Measurements from ENCODE around the gene TJP3.

Gene TJP3

GRCh38 chr19:3783660-3784584 lies 75.7 kb downstream of the TJP3 start:
- DNase-seq (ENCODE audit: low read depth), result no peak

DNA sequence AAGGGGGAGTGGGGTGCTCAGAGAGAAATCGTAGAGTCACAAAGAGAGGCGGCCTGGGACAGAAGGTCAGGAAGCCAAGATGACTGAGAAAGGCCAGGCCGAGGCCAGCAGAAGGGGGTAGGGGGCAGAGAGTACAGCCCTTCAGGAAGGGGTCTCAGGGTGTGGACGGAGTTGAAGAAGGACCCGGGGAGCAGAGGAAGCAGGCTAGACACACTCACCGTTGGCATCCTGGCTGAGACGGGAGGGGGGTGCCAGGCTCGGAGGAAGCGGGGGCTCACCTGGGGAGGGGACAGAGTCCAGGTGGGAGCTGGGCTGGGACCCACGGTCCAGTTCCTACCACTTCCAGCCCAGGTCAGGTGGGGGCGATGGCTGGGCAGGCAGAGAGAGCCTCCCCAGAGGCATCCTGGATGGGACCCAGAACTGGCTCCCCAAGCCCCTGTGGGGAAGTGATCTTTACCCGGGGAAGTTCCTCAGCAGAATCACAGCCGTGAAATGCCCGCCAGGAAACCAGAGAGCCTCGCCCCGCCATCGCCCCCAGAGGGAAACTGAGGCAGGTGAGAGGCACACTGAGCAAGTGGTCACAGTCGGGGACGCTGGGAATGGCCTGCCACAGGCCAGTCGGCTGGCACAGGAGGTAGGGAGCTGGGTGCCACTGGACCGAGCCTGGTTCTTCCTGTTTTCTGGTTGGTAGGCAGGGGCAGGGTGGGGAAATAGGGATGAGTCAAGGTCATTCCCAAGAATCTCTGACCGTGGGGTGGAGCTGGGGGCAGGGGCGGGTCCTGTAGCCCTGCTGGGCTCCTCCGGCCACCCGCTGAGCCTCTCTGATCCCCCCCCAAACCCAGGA lies 76.6 kb downstream of the TJP3 start:
- DNase-seq (ENCODE audit: low read depth), result no peak

- no peak for DNase-seq (ENCODE audit: low read depth)
Observed at GRCh38 chr19:3785451-3785937, 77.3 kb downstream of the TJP3 start.

DNA sequence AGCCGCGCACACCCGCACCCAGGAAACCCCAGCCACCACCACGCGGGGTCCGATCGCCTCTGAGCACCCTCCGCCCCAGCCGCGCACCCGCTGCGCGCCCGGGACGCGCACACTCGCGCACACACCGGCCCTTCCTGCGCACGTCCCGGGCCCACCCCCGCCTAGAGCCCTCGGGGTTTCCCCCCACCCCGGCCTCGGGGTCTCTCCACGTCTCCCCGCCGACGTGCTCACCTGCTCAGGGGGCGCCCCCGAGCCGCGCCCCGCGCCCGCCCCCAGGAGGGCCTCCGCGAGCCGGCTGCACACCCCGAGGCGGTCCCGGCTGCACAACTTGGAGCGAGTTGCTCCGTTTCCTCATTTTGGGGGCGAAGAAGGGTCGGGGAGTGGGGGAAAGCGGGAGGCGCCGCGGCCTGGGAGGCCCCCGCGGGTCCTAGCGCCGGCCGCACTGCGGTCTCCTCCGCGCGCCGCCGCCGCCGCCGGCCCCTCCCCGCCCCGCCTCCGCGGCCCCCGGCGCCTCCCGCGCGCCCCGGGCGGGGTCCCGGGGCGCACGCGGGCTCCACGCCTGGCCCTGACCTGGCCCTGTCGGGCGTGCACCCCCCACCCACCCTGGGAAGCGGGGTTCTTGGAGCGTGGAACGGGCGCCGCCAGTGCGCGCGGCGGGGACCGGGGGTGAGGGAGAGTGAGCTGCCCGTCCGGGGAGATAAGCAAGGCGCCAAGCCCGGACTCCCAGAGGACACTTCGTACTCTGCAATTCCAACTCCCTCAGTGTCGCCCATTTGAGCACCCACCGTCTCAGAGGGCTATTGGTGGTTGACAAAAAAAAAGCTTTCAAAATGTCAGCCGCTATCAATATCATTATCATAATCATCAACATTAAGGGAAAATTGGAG lies 78.0 kb downstream of the TJP3 start, which contains the start of gene MATK:
Gene MATK, minus strand, starts transcription at position 444 of the 887 bp plus-strand sequence. CDS start 1,246 bp downstream, outside the sequence.
- DNase-seq (ENCODE audit: low read depth), result no peak

GRCh38 chr19:3788996-3789778 lies 81.0 kb downstream of the TJP3 start:
- no peak for DNase-seq (ENCODE audit: low read depth)

DNA sequence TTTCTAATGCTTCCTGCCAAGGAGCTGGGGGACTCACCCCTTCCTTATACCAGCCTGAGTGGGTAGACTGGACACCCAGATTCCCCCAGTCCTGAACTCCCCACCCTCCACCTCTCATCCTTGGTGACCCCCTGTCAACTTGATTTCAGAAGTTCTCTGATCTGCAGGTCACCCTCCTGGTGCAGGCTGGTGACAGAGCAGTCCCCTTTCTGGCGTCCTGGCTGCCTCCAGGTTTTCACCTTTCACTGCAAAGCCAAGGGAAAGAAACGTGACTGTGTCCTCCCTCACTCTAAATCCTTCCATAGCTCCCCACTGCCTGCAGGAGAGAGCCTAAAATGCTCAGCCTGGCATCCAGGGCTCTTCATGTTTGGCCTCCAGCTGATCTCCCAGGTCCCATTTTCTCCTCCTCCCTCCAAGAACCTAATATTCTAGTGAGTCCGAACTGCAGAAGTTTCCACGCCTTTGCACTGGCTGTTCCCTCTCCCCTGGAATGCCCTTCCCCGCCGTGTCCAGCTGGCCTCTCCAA lies 82.1 kb downstream of the TJP3 start:
- DNase-seq (ENCODE audit: low read depth), result no peak

DNA sequence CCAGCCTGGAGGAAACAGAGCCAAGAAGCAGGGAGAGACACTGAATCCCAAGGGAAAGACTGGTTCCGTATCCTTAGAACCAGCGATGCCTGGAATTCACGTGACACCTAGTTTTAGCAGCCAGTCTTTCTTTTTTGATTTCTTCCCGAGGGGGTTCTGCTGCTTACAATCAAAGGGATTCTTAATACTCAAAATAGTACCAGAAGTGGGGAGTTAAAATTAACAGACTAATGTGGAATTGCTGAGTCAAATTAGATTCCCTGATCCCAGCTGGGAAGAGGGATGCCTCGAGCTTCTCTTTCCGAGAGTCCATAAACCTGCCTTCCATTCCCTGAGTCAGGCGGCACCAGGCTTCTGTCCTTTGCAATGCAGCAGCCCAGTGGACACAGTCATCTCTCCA lies 82.8 kb downstream of the TJP3 start:
- no peak for DNase-seq (ENCODE audit: low read depth)

DNA sequence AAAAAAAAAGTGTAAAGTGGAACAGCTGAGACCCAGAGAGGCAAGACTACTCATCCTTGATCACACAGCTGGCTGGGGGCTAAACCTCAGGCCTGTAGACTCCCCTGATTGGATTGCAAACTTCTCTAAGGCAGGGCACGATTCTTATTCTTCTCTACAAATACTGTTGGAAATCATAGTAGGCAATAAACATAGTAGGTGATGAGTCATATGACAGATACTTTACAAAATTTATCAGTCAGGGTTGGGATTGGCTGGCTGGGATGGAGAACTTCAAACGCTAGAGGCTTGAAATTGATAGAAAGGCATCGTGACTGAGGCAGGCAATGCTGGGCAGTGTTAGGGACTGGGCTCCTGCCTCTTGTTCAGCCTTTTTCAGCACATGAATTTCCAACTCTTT lies 83.9 kb downstream of the TJP3 start:
- DNase-seq (ENCODE audit: low read depth), result no peak

- DNase-seq (ENCODE audit: low read depth), result no peak
Observed at GRCh38 chr19:3793799-3794198, 85.6 kb downstream of the TJP3 start.

DNA sequence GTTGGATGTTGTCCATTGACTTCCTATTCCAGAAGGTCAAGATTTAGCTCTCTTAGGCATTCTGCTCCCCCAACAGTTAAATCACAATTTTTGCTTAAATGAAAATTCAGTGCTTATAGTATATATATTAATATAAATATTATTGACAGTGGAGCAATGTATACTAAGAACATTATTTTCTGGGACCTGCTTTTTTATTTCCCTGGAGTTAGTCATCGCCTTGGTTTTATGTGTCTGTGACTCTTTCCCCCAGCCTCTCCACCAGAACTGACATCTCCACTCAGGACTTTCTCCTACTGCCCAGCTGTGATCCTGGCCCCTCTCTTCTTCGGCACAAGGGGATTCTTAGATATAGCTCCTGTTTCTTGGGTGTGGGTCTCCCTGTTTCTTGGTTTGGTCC lies 88.2 kb downstream of the TJP3 start:
- no peak for DNase-seq (ENCODE audit: low read depth)

- DNase-seq (ENCODE audit: low read depth), result no peak
Observed at GRCh38 chr19:3798137-3798536, 90.0 kb downstream of the TJP3 start.

Data from stimulated activated CD8-positive, alpha-beta memory T cell treated with anti-CD3 and anti-CD28 coated beads, Interleukin-15, amount 100 ng/mL, for 1 hour (primary cell).